GM20000 (cell line): ENCODE data around the gene LTBP2.

Experiments used
- DNase-seq: peaks from one replicate; pipeline ENCODE4 v3.0.0; 2012; ENCODE audit warnings: low spot score
- CTCF ChIP-seq: IDR thresholded peaks from 2 replicates; pipeline ENCODE4 v1.5.1; 2012; ENCODE audit warnings: mild to moderate bottlenecking, control low read depth; ENCODE audit errors: extremely low read depth, missing control alignments

The LTBP2 gene

GRCh38 chr14:74589291-74589879, 22.7 kb downstream of the LTBP2 start:
- no peak for TF ChIP-seq CTCF
- no peak for DNase-seq

GRCh38 chr14:74587363-74587707, 24.7 kb downstream of the LTBP2 start:
- TF ChIP-seq CTCF: no peak
- no peak for DNase-seq

GRCh38 chr14:74586681-74587362, 25.2 kb downstream of the LTBP2 start:
- no peak for TF ChIP-seq CTCF
- no peak for DNase-seq

GRCh38 chr14:74585406-74586335, 26.4 kb downstream of the LTBP2 start:
- no peak for DNase-seq
- no peak for TF ChIP-seq CTCF

- TF ChIP-seq CTCF: no peak
- no peak for DNase-seq
These were observed 27.1 kb downstream of the LTBP2 start for GRCh38 chr14:74584951-74585350.

GRCh38 chr14:74583689-74584434, 28.2 kb downstream of the LTBP2 start:
- DNase-seq: no peak
- no peak for TF ChIP-seq CTCF
